ENCODE results near the gene FAM117A. TPM values are rescaled to one million over a fixed set of nuclear protein-coding genes. Genes with fewer than 3 reads are reported as not detected.
"Not testable (repeated sequence)": the region's sequence is repeated elsewhere in the genome, so short reads cannot be mapped to it uniquely, and the experiment has no call there.

FAM117A gene
- total RNA-seq, 1 donor from 2014 or later: 2.7 TPM

DNA sequence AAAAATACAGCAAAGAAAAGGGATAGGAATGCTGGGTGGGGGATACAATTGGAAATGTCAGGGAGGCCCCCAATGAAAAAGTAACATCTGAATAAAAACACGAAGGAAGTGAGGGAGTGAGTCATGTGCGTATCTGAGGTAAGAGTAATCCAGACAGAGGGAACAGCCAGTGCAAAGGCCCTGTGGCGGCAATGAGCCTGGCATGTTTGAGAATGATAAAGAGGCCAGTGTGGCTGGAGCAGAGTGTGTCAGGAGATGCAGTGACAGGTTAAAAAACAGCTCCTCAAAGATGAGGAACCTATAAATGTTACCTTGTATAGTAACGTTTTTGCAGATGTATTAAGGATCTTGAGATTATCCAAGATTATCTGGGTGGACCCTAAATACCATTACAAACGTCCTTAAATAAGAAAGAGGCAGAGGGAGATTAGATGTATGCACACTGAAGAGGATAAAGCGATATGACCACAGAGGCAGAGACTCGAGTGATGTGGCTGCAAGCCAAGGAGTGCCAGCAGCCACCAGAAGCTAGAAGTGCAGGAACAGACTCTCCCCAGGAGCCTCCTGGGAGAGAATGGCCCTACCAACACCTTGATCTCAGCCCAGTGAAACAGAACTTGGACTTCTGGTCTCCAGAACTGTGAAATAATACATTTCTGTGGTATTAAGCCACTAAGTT is 38.3 kb downstream of the FAM117A start:
- H3K36me3 Mint-ChIP-seq (ENCODE audit: unreplicated experiment): no peaks in the 10 kb centered on the region
- TF ChIP-seq, protein P1, sequence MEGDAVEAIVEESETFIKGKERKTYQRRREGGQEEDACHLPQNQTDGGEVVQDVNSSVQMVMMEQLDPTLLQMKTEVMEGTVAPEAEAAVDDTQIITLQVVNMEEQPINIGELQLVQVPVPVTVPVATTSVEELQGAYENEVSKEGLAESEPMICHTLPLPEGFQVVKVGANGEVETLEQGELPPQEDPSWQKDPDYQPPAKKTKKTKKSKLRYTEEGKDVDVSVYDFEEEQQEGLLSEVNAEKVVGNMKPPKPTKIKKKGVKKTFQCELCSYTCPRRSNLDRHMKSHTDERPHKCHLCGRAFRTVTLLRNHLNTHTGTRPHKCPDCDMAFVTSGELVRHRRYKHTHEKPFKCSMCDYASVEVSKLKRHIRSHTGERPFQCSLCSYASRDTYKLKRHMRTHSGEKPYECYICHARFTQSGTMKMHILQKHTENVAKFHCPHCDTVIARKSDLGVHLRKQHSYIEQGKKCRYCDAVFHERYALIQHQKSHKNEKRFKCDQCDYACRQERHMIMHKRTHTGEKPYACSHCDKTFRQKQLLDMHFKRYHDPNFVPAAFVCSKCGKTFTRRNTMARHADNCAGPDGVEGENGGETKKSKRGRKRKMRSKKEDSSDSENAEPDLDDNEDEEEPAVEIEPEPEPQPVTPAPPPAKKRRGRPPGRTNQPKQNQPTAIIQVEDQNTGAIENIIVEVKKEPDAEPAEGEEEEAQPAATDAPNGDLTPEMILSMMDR (IDR thresholded peaks at IDR 0.05): no peak

DNA sequence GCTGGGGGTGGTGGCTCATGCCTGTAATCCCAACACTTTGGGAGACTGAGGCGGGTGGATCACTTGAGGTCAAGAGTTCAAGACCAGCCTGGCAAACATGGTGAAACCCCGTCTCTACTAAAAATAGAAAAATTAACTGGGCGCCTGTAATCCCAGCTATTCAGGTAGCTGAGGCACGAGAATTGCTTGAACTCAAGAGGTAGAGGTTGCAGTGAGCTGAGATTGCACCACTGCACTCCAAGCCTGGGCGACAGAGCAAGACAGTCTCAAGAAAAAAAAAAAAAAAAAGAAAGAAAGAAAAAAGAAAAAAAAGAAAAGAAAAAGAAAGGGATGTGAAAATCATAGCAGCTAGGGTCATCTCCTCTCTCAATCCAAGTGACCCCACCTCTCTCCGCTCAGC is 39.4 kb downstream of the FAM117A start:
- not testable (repeated sequence) for H3K4me1 Mint-ChIP-seq (ENCODE audit: unreplicated experiment); H3K9me3 Mint-ChIP-seq (ENCODE audit: unreplicated experiment); H3K27me3 Mint-ChIP-seq (ENCODE audit: unreplicated experiment); H3K27ac Mint-ChIP-seq (ENCODE audit: unreplicated experiment); DNase-seq (ENCODE audit: extremely low spot score, unreplicated experiment); H3K36me3 Mint-ChIP-seq (ENCODE audit: unreplicated experiment); H3K4me3 Mint-ChIP-seq (ENCODE audit: unreplicated experiment)

More for the DNA sequence above, 38.3 kb downstream of the FAM117A start:
- no peak overlapping the region for H3K27ac Mint-ChIP-seq (ENCODE audit: unreplicated experiment)
- no peak overlapping the region for H3K4me3 Mint-ChIP-seq (ENCODE audit: unreplicated experiment)
- H3K9me3 Mint-ChIP-seq (ENCODE audit: unreplicated experiment): no peaks in the 10 kb centered on the region
- no peak for DNase-seq (ENCODE audit: extremely low spot score, unreplicated experiment)
- H3K4me1 Mint-ChIP-seq (ENCODE audit: unreplicated experiment): no peaks in the 10 kb centered on the region
- no peaks in the 10 kb centered on the region for H3K27me3 Mint-ChIP-seq (ENCODE audit: unreplicated experiment)

- Mint-ChIP-seq H3K27ac (ENCODE audit: unreplicated experiment) (no peak overlapping the region), H3K4me3 (ENCODE audit: unreplicated experiment) (no peak overlapping the region), H3K27me3 (ENCODE audit: unreplicated experiment) (no peaks in the 10 kb centered on the region), H3K36me3 (ENCODE audit: unreplicated experiment) (no peaks in the 10 kb centered on the region), H3K4me1 (ENCODE audit: unreplicated experiment) (no peaks in the 10 kb centered on the region), H3K9me3 (ENCODE audit: unreplicated experiment) (no peaks in the 10 kb centered on the region)
- TF ChIP-seq, protein P1 (IDR thresholded peaks at IDR 0.05): no peak
- DNase-seq (ENCODE audit: extremely low spot score, unreplicated experiment): no peak
These were observed 40.5 kb downstream of the FAM117A start for GRCh38 chr17:49723423-49723822.

- Mint-ChIP-seq H3K4me1 (ENCODE audit: unreplicated experiment) (no peaks in the 10 kb centered on the region), H3K27ac (ENCODE audit: unreplicated experiment) (no peak overlapping the region), H3K4me3 (ENCODE audit: unreplicated experiment) (no peak overlapping the region), H3K27me3 (ENCODE audit: unreplicated experiment) (no peaks in the 10 kb centered on the region), H3K9me3 (ENCODE audit: unreplicated experiment) (no peaks in the 10 kb centered on the region), H3K36me3 (ENCODE audit: unreplicated experiment) (peaks cover 4% of the 10 kb centered on the region)
- DNase-seq (ENCODE audit: extremely low spot score, unreplicated experiment): no peak
- TF ChIP-seq, protein P1 (IDR thresholded peaks at IDR 0.05): no peak
These were observed 41.9 kb downstream of the FAM117A start for GRCh38 chr17:49722066-49722465.

GRCh38 chr17:49717371-49717861 is 46.5 kb downstream of the FAM117A start:
- Mint-ChIP-seq H3K36me3 (ENCODE audit: unreplicated experiment) (peaks cover 9% of the 10 kb centered on the region), H3K4me3 (ENCODE audit: unreplicated experiment) (no peak overlapping the region), H3K9me3 (ENCODE audit: unreplicated experiment) (no peaks in the 10 kb centered on the region), H3K27me3 (ENCODE audit: unreplicated experiment) (no peaks in the 10 kb centered on the region), H3K27ac (ENCODE audit: unreplicated experiment) (no peak overlapping the region), H3K4me1 (ENCODE audit: unreplicated experiment) (no peaks in the 10 kb centered on the region)
- TF ChIP-seq, protein P1 (IDR thresholded peaks at IDR 0.05): no peak
- no peak for DNase-seq (ENCODE audit: extremely low spot score, unreplicated experiment)

Data from osteocyte (in vitro differentiated cells).